ENCODE data around the gene PLSCR1. TPM values are rescaled to one million over a fixed set of nuclear protein-coding genes. Genes with fewer than 3 reads are reported as not detected.

Gene PLSCR1
- total and polyA plus RNA-seq, 9 of the 15 experiments (the other 6 are each of a cell fraction or from before 2014, with no cell fraction given): 40.6 to 122 (median 69.1) TPM

DNA sequence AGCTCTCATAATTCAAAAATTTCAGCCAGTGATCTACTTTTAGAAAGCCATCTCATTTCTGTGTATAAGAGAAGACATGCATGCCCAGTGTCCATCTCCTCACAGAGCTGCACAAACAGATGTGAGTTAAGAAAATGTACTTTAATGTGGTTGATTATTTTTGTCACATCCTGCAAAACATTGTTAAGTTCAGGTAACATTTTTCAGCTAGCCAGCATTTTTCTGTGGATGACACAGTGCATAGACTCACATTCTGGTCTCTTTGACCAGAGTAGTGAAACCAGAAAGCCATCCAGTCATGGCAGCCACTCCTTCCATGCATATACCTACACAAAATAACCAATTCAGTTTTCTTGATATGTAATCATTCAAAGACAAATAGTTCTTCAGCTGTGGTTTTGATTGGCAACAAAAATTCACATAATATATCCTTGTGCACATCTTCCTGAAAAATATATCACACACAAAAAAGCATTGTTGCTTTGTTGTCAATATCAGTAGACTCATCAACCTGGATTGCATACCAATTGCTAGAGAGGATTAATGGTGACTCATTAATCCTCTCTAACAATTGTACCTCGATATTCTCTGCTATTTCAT is 2.1 kb upstream of the PLSCR1 start:
- ChIA-PET POLR2A (no interaction called here), CTCF (ENCODE audit: low intra/inter-chr PET ratio) (no interaction called here)
- no peak overlapping the region for H3K4me2 ChIP-seq (ENCODE audit: insufficient read depth, low read length)
- in situ Hi-C loops (cut with MboI): no loop called here
- 11% methylated on average over 1 of the region's 1 CpG for WGBS (ENCODE audit: insufficient coverage, low coverage, missing lambda C conversion rate)
- no peak for DNase-seq (ENCODE audit: extremely low read depth in 1 of 4, low spot score in 3 of 4)
- H3K27ac ChIP-seq (ENCODE audit: extremely low read depth, low read depth, low read length): no peak overlapping the region
- no peak overlapping the region for H3K4me3 ChIP-seq
- intact Hi-C loops (cut with micrococcal nuclease): no loop called here
- TF ChIP-seq DDX20 (tag; IDR thresholded peaks at IDR 0.05; ENCODE audit: low read depth): no peak
- TF ChIP-seq PYGO2 (tag; IDR thresholded peaks at IDR 0.05): no peak
- TF ChIP-seq ZNF133 (CRISPR knock-in tag; IDR thresholded peaks at IDR 0.05): no peak
- TF ChIP-seq, protein P1, sequence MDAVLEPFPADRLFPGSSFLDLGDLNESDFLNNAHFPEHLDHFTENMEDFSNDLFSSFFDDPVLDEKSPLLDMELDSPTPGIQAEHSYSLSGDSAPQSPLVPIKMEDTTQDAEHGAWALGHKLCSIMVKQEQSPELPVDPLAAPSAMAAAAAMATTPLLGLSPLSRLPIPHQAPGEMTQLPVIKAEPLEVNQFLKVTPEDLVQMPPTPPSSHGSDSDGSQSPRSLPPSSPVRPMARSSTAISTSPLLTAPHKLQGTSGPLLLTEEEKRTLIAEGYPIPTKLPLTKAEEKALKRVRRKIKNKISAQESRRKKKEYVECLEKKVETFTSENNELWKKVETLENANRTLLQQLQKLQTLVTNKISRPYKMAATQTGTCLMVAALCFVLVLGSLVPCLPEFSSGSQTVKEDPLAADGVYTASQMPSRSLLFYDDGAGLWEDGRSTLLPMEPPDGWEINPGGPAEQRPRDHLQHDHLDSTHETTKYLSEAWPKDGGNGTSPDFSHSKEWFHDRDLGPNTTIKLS (IDR thresholded peaks at IDR 0.05; ENCODE audit: borderline replicate concordance, low read depth): no peak
- TF ChIP-seq PTTG1 (tag; IDR thresholded peaks at IDR 0.05; ENCODE audit: low read depth): no peak
- TF ChIP-seq HDAC3 (IDR thresholded peaks at IDR 0.05; ENCODE audit: borderline replicate concordance, partially characterized antibody): no peak
- no peak for TF ChIP-seq TRIM24 (IDR thresholded peaks at IDR 0.05)
- TF ChIP-seq, protein P2, sequence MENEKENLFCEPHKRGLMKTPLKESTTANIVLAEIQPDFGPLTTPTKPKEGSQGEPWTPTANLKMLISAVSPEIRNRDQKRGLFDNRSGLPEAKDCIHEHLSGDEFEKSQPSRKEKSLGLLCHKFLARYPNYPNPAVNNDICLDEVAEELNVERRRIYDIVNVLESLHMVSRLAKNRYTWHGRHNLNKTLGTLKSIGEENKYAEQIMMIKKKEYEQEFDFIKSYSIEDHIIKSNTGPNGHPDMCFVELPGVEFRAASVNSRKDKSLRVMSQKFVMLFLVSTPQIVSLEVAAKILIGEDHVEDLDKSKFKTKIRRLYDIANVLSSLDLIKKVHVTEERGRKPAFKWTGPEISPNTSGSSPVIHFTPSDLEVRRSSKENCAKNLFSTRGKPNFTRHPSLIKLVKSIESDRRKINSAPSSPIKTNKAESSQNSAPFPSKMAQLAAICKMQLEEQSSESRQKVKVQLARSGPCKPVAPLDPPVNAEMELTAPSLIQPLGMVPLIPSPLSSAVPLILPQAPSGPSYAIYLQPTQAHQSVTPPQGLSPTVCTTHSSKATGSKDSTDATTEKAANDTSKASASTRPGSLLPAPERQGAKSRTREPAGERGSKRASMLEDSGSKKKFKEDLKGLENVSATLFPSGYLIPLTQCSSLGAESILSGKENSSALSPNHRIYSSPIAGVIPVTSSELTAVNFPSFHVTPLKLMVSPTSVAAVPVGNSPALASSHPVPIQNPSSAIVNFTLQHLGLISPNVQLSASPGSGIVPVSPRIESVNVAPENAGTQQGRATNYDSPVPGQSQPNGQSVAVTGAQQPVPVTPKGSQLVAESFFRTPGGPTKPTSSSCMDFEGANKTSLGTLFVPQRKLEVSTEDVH (IDR thresholded peaks at IDR 0.05; ENCODE audit: low read depth, partially characterized antibody): no peak
- no peak for TF ChIP-seq ZNF311 (CRISPR knock-in tag; IDR thresholded peaks at IDR 0.05)
- H3K9ac ChIP-seq (ENCODE audit: insufficient read depth in 1 of 2, low read depth in 2 of 2, low read length in 2 of 2): no peak overlapping the region
- peaks cover 39% of the 10 kb centered on the region for H3K79me2 ChIP-seq (ENCODE audit: control insufficient read depth, insufficient read depth, low read length)
- H2AFZ ChIP-seq (ENCODE audit: low read depth, low read length): no peak overlapping the region
- H3K4me1 ChIP-seq (replicated peaks in 1 of 2; ENCODE audit: control insufficient read depth in 2 of 2, insufficient read depth in 2 of 2, low read length in 2 of 2): peaks cover 4 to 20% of the 10 kb centered on the region in 2 experiments; a peak in 4 of 5 replicates
- no peaks in the 10 kb centered on the region for H3K27me3 ChIP-seq (ENCODE audit: control insufficient read depth in 2 of 2, insufficient read depth in 2 of 2, low read length in 2 of 2)
- ATAC-seq: no peak
- H3K9me1 ChIP-seq (ENCODE audit: control insufficient read depth, insufficient read depth, low read length): no peaks in the 10 kb centered on the region
- FAIRE-seq: no peak
- BruUV-seq (replicated peaks): no TSS peak
- H3K36me3 ChIP-seq (ENCODE audit: control insufficient read depth, insufficient read depth, low read length): peaks cover 6% of the 10 kb centered on the region; the same call in 2 of the 3 replicates
- H4K20me1 ChIP-seq (replicated peaks; ENCODE audit: control insufficient read depth, insufficient read depth, low read length): 0 out of 2 replicates have a peak, but pooled peaks cover 5% of the 10 kb centered on the region
- H3K9me3 ChIP-seq (replicated peaks; ENCODE audit: control insufficient read depth, insufficient read depth, low read depth, low read length): no peaks in the 10 kb centered on the region

Data from K562 (cell line).